ENCODE measurements around the gene BNC2.

BNC2 gene

DNA sequence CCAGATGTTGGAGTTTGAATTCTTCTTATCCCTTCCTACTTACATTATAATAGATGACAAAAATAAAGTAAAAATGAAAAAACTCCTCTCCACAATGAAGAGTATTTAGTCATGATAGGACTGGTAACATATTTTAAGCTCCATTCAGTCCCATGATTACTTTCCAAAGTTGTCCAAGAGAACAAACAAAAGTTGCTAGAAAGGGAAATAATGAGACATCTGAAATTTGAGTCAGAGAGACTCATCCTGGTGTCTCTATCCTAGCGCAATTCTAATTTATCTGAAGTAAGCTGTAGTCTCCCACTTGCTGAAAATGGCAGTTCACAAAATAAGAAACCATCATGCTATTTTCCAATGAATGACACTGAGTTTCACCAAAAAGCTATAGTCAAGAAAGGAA, 152.2 kb downstream of the BNC2 start:
- Histone ChIP-seq H3K18ac (ENCODE audit: low read length) (no peak overlapping the region), H2BK120ac (ENCODE audit: low read depth, low read length) (no peak overlapping the region), H3K23ac (ENCODE audit: low read depth, low read length, poor library complexity) (no peak overlapping the region), H3K36me3 (replicated peaks in 1 of 2; ENCODE audit: control insufficient read depth in 2 of 2, insufficient read depth in 2 of 2, low read length in 2 of 2) (no peaks in the 10 kb centered on the region), H3K9me3 (replicated peaks in 1 of 2; ENCODE audit: control insufficient read depth in 2 of 2, insufficient read depth in 1 of 2, low read depth in 1 of 2, low read length in 2 of 2) (no peaks in the 10 kb centered on the region), H2AK5ac (ENCODE audit: low read depth, low read length) (no peak overlapping the region), H3K4ac (ENCODE audit: low read length) (no peak overlapping the region), H3K79me1 (ENCODE audit: low read depth, low read length) (no peaks in the 10 kb centered on the region), H3K27ac (replicated peaks; ENCODE audit: low read length) (no peak overlapping the region), H3K4me2 (ENCODE audit: insufficient read depth, low read length, poor library complexity, severe bottlenecking) (no peak overlapping the region), H4K8ac (ENCODE audit: low read depth, low read length) (no peak overlapping the region), H2BK12ac (ENCODE audit: low read length) (no peak overlapping the region), H2BK15ac (ENCODE audit: low read length) (no peak overlapping the region), H3K4me1 (ENCODE audit: control insufficient read depth in 2 of 2, insufficient read depth in 1 of 2, low read depth in 1 of 2, low read length in 2 of 2) (peaks cover 0 to 4% of the 10 kb centered on the region in 2 donors), H3K9ac (ENCODE audit: low read depth, low read length, poor library complexity) (no peak overlapping the region), H2BK5ac (ENCODE audit: low read length) (no peak overlapping the region), H4K91ac (ENCODE audit: low read depth, low read length, poor library complexity) (no peak overlapping the region), H3K14ac (ENCODE audit: low read length) (no peak overlapping the region), H3K27me3 (ENCODE audit: control insufficient read depth in 3 of 3, insufficient read depth in 3 of 3, low read depth in 1 of 3, low read length in 3 of 3) (peaks cover 0 to 36% (median 0%) of the 10 kb centered on the region in 3 experiments), H3K4me3 (ENCODE audit: low read length in 2 of 2) (no peak overlapping the region), H2AFZ (ENCODE audit: low read length) (no peak overlapping the region)
- DNase-seq (ENCODE audit: low spot score) = no peak
- WGBS, 2 donors (ENCODE audit: extremely low coverage in 2 of 2, insufficient read length in 2 of 2, insufficient replicate concordance in 1 of 2) = no CpG with 5 or more reads among the region's 1 CpG

DNA sequence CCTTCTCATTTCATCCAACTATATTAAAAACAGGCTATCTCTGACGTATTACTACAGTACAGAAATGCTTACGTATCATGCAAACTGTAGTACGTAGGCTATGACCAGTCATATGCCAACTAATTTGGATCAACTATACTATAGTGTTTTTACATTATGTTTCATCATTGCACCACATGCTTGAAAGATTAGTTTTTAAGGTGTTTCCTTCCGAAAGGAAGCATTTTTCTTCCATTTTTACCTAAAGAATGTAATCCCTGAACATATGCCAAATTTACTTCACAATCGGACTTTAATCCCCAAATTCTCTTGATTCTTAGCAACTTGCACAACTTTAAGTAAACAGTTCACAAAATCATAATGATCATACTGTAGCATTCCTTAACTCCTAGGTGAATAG, 153.9 kb downstream of the BNC2 start:
- no CpG with 5 or more reads among the region's 5 CpGs for WGBS, 2 donors (ENCODE audit: extremely low coverage in 2 of 2, insufficient read length in 2 of 2, insufficient replicate concordance in 1 of 2)
- Histone ChIP-seq H3K36me3 (replicated peaks in 1 of 2; ENCODE audit: control insufficient read depth in 2 of 2, insufficient read depth in 2 of 2, low read length in 2 of 2) (no peaks in the 10 kb centered on the region), H2AK5ac (ENCODE audit: low read depth, low read length) (no peak overlapping the region), H2BK15ac (ENCODE audit: low read length) (no peak overlapping the region), H3K4me1 (ENCODE audit: control insufficient read depth in 2 of 2, insufficient read depth in 1 of 2, low read depth in 1 of 2, low read length in 2 of 2) (peaks cover 0 to 5% of the 10 kb centered on the region in 2 donors), H3K4me3 (ENCODE audit: low read length in 2 of 2) (no peak overlapping the region), H3K27ac (replicated peaks; ENCODE audit: low read length) (no peak overlapping the region), H2BK120ac (ENCODE audit: low read depth, low read length) (no peak overlapping the region), H2AFZ (ENCODE audit: low read length) (no peak overlapping the region), H3K27me3 (ENCODE audit: control insufficient read depth in 3 of 3, insufficient read depth in 3 of 3, low read depth in 1 of 3, low read length in 3 of 3) (peaks cover 0 to 42% (median 0%) of the 10 kb centered on the region in 3 experiments), H3K4ac (ENCODE audit: low read length) (no peak overlapping the region), H2BK12ac (ENCODE audit: low read length) (no peak overlapping the region), H3K14ac (ENCODE audit: low read length) (no peak overlapping the region), H2BK5ac (ENCODE audit: low read length) (no peak overlapping the region), H4K91ac (ENCODE audit: low read depth, low read length, poor library complexity) (no peak overlapping the region), H4K8ac (ENCODE audit: low read depth, low read length) (no peak overlapping the region), H3K4me2 (ENCODE audit: insufficient read depth, low read length, poor library complexity, severe bottlenecking) (no peak overlapping the region), H3K18ac (ENCODE audit: low read length) (no peak overlapping the region), H3K23ac (ENCODE audit: low read depth, low read length, poor library complexity) (no peak overlapping the region), H3K79me1 (ENCODE audit: low read depth, low read length) (no peaks in the 10 kb centered on the region), H3K9ac (ENCODE audit: low read depth, low read length, poor library complexity) (no peak overlapping the region), H3K9me3 (replicated peaks in 1 of 2; ENCODE audit: control insufficient read depth in 2 of 2, insufficient read depth in 1 of 2, low read depth in 1 of 2, low read length in 2 of 2) (no peaks in the 10 kb centered on the region)
- no peak for DNase-seq (ENCODE audit: low spot score)

GRCh38 chr9:16715404-16715803, 155.1 kb downstream of the BNC2 start:
- no peak overlapping the region for H3K18ac ChIP-seq (ENCODE audit: low read length)
- no peak overlapping the region for H2BK120ac ChIP-seq (ENCODE audit: low read depth, low read length)
- no peak for DNase-seq (ENCODE audit: low spot score)
- H2BK12ac ChIP-seq (ENCODE audit: low read length) = peak overlapping the region; percentile 36
- H3K36me3 ChIP-seq (replicated peaks in 1 of 2; ENCODE audit: control insufficient read depth in 2 of 2, insufficient read depth in 2 of 2, low read length in 2 of 2) = no peaks in the 10 kb centered on the region
- no peak overlapping the region for H3K4ac ChIP-seq (ENCODE audit: low read length)
- H2AFZ ChIP-seq (ENCODE audit: low read length) = no peak overlapping the region
- peaks cover 0 to 46% (median 0%) of the 10 kb centered on the region in 3 experiments for H3K27me3 ChIP-seq (ENCODE audit: control insufficient read depth in 3 of 3, insufficient read depth in 3 of 3, low read depth in 1 of 3, low read length in 3 of 3)
- H3K4me2 ChIP-seq (ENCODE audit: insufficient read depth, low read length, poor library complexity, severe bottlenecking) = no peak overlapping the region
- H3K79me1 ChIP-seq (ENCODE audit: low read depth, low read length) = no peaks in the 10 kb centered on the region
- H3K4me1 ChIP-seq (ENCODE audit: control insufficient read depth in 2 of 2, insufficient read depth in 1 of 2, low read depth in 1 of 2, low read length in 2 of 2) = peaks cover 3 to 8% of the 10 kb centered on the region in 2 donors
- H3K14ac ChIP-seq (ENCODE audit: low read length) = no peak overlapping the region
- H3K27ac ChIP-seq (replicated peaks; ENCODE audit: low read length) = no peak overlapping the region
- no peak overlapping the region for H4K91ac ChIP-seq (ENCODE audit: low read depth, low read length, poor library complexity)
- no peak overlapping the region for H3K9ac ChIP-seq (ENCODE audit: low read depth, low read length, poor library complexity)
- H4K8ac ChIP-seq (ENCODE audit: low read depth, low read length) = no peak overlapping the region
- WGBS, 2 donors (ENCODE audit: extremely low coverage in 2 of 2, insufficient read length in 2 of 2, insufficient replicate concordance in 1 of 2) = no CpG with 5 or more reads among the region's 2 CpGs
- H3K4me3 ChIP-seq (ENCODE audit: low read length in 2 of 2) = no peak overlapping the region
- H2AK5ac ChIP-seq (ENCODE audit: low read depth, low read length) = no peak overlapping the region
- H2BK15ac ChIP-seq (ENCODE audit: low read length) = no peak overlapping the region
- no peak overlapping the region for H3K23ac ChIP-seq (ENCODE audit: low read depth, low read length, poor library complexity)
- H3K9me3 ChIP-seq (replicated peaks in 1 of 2; ENCODE audit: control insufficient read depth in 2 of 2, insufficient read depth in 1 of 2, low read depth in 1 of 2, low read length in 2 of 2) = no peaks in the 10 kb centered on the region
- H2BK5ac ChIP-seq (ENCODE audit: low read length) = no peak overlapping the region

- Histone ChIP-seq H3K4me3 (ENCODE audit: low read length in 2 of 2) (no peak overlapping the region), H3K4ac (ENCODE audit: low read length) (no peak overlapping the region), H3K4me2 (ENCODE audit: insufficient read depth, low read length, poor library complexity, severe bottlenecking) (no peak overlapping the region), H2BK120ac (ENCODE audit: low read depth, low read length) (no peak overlapping the region), H3K9me3 (replicated peaks in 1 of 2; ENCODE audit: control insufficient read depth in 2 of 2, insufficient read depth in 1 of 2, low read depth in 1 of 2, low read length in 2 of 2) (no peaks in the 10 kb centered on the region), H3K79me1 (ENCODE audit: low read depth, low read length) (no peaks in the 10 kb centered on the region), H3K4me1 (ENCODE audit: control insufficient read depth in 2 of 2, insufficient read depth in 1 of 2, low read depth in 1 of 2, low read length in 2 of 2) (peaks cover 14 to 16% of the 10 kb centered on the region in 2 donors), H3K14ac (ENCODE audit: low read length) (no peak overlapping the region), H4K91ac (ENCODE audit: low read depth, low read length, poor library complexity) (no peak overlapping the region), H3K27me3 (ENCODE audit: control insufficient read depth in 3 of 3, insufficient read depth in 3 of 3, low read depth in 1 of 3, low read length in 3 of 3) (peaks cover 0 to 65% (median 0%) of the 10 kb centered on the region in 3 experiments), H3K27ac (replicated peaks; ENCODE audit: low read length) (no peak overlapping the region), H2BK5ac (ENCODE audit: low read length) (no peak overlapping the region), H3K23ac (ENCODE audit: low read depth, low read length, poor library complexity) (no peak overlapping the region), H3K36me3 (replicated peaks in 1 of 2; ENCODE audit: control insufficient read depth in 2 of 2, insufficient read depth in 2 of 2, low read length in 2 of 2) (no peaks in the 10 kb centered on the region), H2AFZ (ENCODE audit: low read length) (no peak overlapping the region), H2BK12ac (ENCODE audit: low read length) (no peak overlapping the region), H2BK15ac (ENCODE audit: low read length) (no peak overlapping the region), H4K8ac (ENCODE audit: low read depth, low read length) (no peak overlapping the region), H3K18ac (ENCODE audit: low read length) (no peak overlapping the region), H2AK5ac (ENCODE audit: low read depth, low read length) (no peak overlapping the region), H3K9ac (ENCODE audit: low read depth, low read length, poor library complexity) (no peak overlapping the region)
- no CpG with 5 or more reads among the region's 4 CpGs for WGBS, 2 donors (ENCODE audit: extremely low coverage in 2 of 2, insufficient read length in 2 of 2, insufficient replicate concordance in 1 of 2)
- no peak for DNase-seq (ENCODE audit: low spot score)
These were observed 157.7 kb downstream of the BNC2 start for GRCh38 chr9:16712787-16713186.
